HEK293 (cell line): ENCODE results near the gene CADM4.
A peak's percentile ranks its signal among the peaks of the same experiment; 100 is the strongest.

ENCODE experiments used
- BCL11A ChIP-seq: fragments of 450-650 bp; formaldehyde crosslinking; IDR thresholded peaks from 2 replicates; pipeline ENCODE4 v1.5.1; 2016; ENCODE audit warnings: low read depth, missing biosample characterization, missing genetic modification characterization
- EGR2 ChIP-seq: fragments of 450-650 bp; formaldehyde crosslinking; IDR thresholded peaks from 2 replicates; pipeline ENCODE4 v1.5.1; 2016; ENCODE audit warnings: low read depth, missing biosample characterization, missing genetic modification characterization
- ELK4 ChIP-seq: IDR thresholded peaks from 2 replicates; pipeline ENCODE4 v1.6.1; 2011; ENCODE audit warnings: mild to moderate bottlenecking, low read depth, low read length, borderline replicate concordance
- GLI4 ChIP-seq: fragments of 450-650 bp; formaldehyde crosslinking; IDR thresholded peaks from 2 replicates; pipeline ENCODE4 v1.5.1; 2016; ENCODE audit warnings: missing biosample characterization, missing genetic modification characterization
- HIC1 ChIP-seq: fragments of 450-650 bp; formaldehyde crosslinking; IDR thresholded peaks from 2 replicates; pipeline ENCODE4 v1.5.1; 2016; ENCODE audit warnings: missing biosample characterization, missing genetic modification characterization
- KLF10 ChIP-seq: fragments of 450-650 bp; IDR thresholded peaks from 2 replicates; pipeline ENCODE4 v1.5.1; 2018; ENCODE audit warnings: missing biosample characterization, mild to moderate bottlenecking, missing genetic modification characterization
- MEIS1 ChIP-seq: sonication (generic); formaldehyde crosslinking; IDR thresholded peaks from 2 replicates; pipeline ENCODE4 v1.8.1; 2022; ENCODE audit warnings: missing genetic modification reagents, mild to moderate bottlenecking, borderline replicate concordance
- PRDM4 ChIP-seq: fragments of 450-650 bp; formaldehyde crosslinking; IDR thresholded peaks from 2 replicates; pipeline ENCODE4 v1.5.1; 2017; ENCODE audit warnings: missing biosample characterization, missing genetic modification characterization
- REPIN1 ChIP-seq: fragments of 450-650 bp; formaldehyde crosslinking; IDR thresholded peaks from 2 replicates; pipeline ENCODE4 v1.5.1; 2017; ENCODE audit warnings: missing biosample characterization, missing genetic modification characterization, low read depth
- SALL2 ChIP-seq: fragments of 450-650 bp; formaldehyde crosslinking; IDR thresholded peaks from 2 replicates; pipeline ENCODE4 v1.5.0; 2017; ENCODE audit warnings: missing biosample characterization, mild to moderate bottlenecking, missing genetic modification characterization, borderline replicate concordance
- SP7 ChIP-seq: fragments of 450-650 bp; formaldehyde crosslinking; IDR thresholded peaks from 2 replicates; pipeline ENCODE4 v1.5.1; 2016; ENCODE audit warnings: missing biosample characterization, missing genetic modification characterization
- WT1 ChIP-seq: fragments of 450-650 bp; formaldehyde crosslinking; IDR thresholded peaks from 2 replicates; pipeline ENCODE4 v1.5.1; 2016; ENCODE audit warnings: missing biosample characterization, missing genetic modification characterization
- ZBTB20 ChIP-seq: fragments of 450-650 bp; formaldehyde crosslinking; IDR thresholded peaks from 2 replicates; pipeline ENCODE4 v1.5.1; 2016; ENCODE audit warnings: missing biosample characterization, missing genetic modification characterization
- ZBTB8A ChIP-seq: fragments of 450-650 bp; formaldehyde crosslinking; IDR thresholded peaks from 2 replicates; pipeline ENCODE4 v1.5.1; 2016; ENCODE audit warnings: missing biosample characterization, missing genetic modification characterization
- ZIC2 ChIP-seq: fragments of 450-650 bp; formaldehyde crosslinking; IDR thresholded peaks from 2 replicates; pipeline ENCODE4 v1.5.1; 2016; ENCODE audit warnings: missing biosample characterization, missing genetic modification characterization
- ZNF133 ChIP-seq: fragments of 450-650 bp; formaldehyde crosslinking; IDR thresholded peaks from 2 replicates; pipeline ENCODE4 v1.5.1; 2016; ENCODE audit warnings: missing biosample characterization, missing genetic modification characterization
- ZNF146 ChIP-seq: fragments of 450-650 bp; formaldehyde crosslinking; IDR thresholded peaks from 2 replicates; pipeline ENCODE4 v1.5.1; 2016; ENCODE audit warnings: missing biosample characterization, missing genetic modification characterization
- ZNF148 ChIP-seq: fragments of 450-650 bp; formaldehyde crosslinking; IDR thresholded peaks from 2 replicates; pipeline ENCODE4 v1.5.0; 2017; ENCODE audit warnings: missing biosample characterization, missing genetic modification characterization, borderline replicate concordance
- ZNF19 ChIP-seq: fragments of 450-650 bp; formaldehyde crosslinking; IDR thresholded peaks from 2 replicates; pipeline ENCODE4; 2016; ENCODE audit warnings: missing biosample characterization, missing genetic modification characterization, low read depth
- ZNF266 ChIP-seq: fragments of 450-650 bp; formaldehyde crosslinking; IDR thresholded peaks from 2 replicates; pipeline ENCODE4 v1.5.1; 2016; ENCODE audit warnings: missing biosample characterization, missing genetic modification characterization, low read depth
- ZNF274 ChIP-seq, 2 experiments: fragments of 200-500 bp in 1 of 2; fragments of 450-650 bp in 1 of 2; sonication (Bioruptor generic) in 1 of 2; formaldehyde crosslinking in 1 of 2; IDR thresholded peaks; 2 replicates each; pipeline versions ENCODE4 v1.5.1 to v1.6.1; 2014 to 2016; ENCODE audit warnings: borderline replicate concordance in 1 of 2, inconsistent platforms in 1 of 2, low read length in 1 of 2, missing biosample characterization in 1 of 2, missing genetic modification characterization in 1 of 2
- ZNF311 ChIP-seq: fragments of 450-650 bp; formaldehyde crosslinking; IDR thresholded peaks from 2 replicates; pipeline ENCODE4 v1.5.1; 2017; ENCODE audit warnings: missing biosample characterization, missing genetic modification characterization, borderline replicate concordance
- ZNF488 ChIP-seq: fragments of 450-650 bp; formaldehyde crosslinking; IDR thresholded peaks from 2 replicates; pipeline ENCODE4 v1.5.1; 2016; ENCODE audit warnings: missing biosample characterization, missing genetic modification characterization
- ZNF514 ChIP-seq: fragments of 450-650 bp; formaldehyde crosslinking; IDR thresholded peaks from 2 replicates; pipeline ENCODE4 v1.5.1; 2016; ENCODE audit warnings: missing biosample characterization, missing genetic modification characterization
- ZNF561 ChIP-seq: fragments of 450-650 bp; IDR thresholded peaks from 2 replicates; pipeline ENCODE4 v1.5.1; 2018; ENCODE audit warnings: missing biosample characterization, missing genetic modification characterization, borderline replicate concordance
- ZNF580 ChIP-seq: fragments of 450-650 bp; formaldehyde crosslinking; IDR thresholded peaks from 2 replicates; pipeline ENCODE4 v1.5.1; 2016; ENCODE audit warnings: missing biosample characterization, missing genetic modification characterization
- ZNF585B ChIP-seq: fragments of 450-650 bp; formaldehyde crosslinking; IDR thresholded peaks from 2 replicates; pipeline ENCODE4 v1.5.1; 2016; ENCODE audit warnings: missing biosample characterization, missing genetic modification characterization
- ZNF664 ChIP-seq: fragments of 450-650 bp; formaldehyde crosslinking; IDR thresholded peaks from 2 replicates; pipeline ENCODE4 v1.5.1; 2016; ENCODE audit warnings: missing biosample characterization, missing genetic modification characterization
- ZNF792 ChIP-seq: fragments of 450-650 bp; formaldehyde crosslinking; IDR thresholded peaks from 2 replicates; pipeline ENCODE4 v1.5.1; 2016; ENCODE audit warnings: missing biosample characterization, missing genetic modification characterization

CADM4 gene

GRCh38 chr19:43639519-43640423 is at the start of gene CADM4 (continued):
- TF ChIP-seq ZNF664 (tag by site-specific recombination), result no peak
- TF ChIP-seq EGR2 (tag by site-specific recombination), result peak; percentile 97
- TF ChIP-seq ZNF792 (tag by site-specific recombination), result peak; percentile 96
- TF ChIP-seq ZNF585B (tag by site-specific recombination), result peak; percentile 34
- TF ChIP-seq ZBTB20 (tag by site-specific recombination), result peak; percentile 79; the same call in 1 of the 2 replicates
- TF ChIP-seq ZNF133 (tag by site-specific recombination), result peak; percentile 70
- TF ChIP-seq REPIN1 (tag by site-specific recombination), result peak; percentile 97; the same call in 1 of the 2 replicates
- TF ChIP-seq ZIC2 (tag by site-specific recombination), result peak; percentile 84
- TF ChIP-seq ZNF146, result peak; percentile 57
- peak; percentile 83 for TF ChIP-seq SP7 (tag by site-specific recombination)
- peak; percentile 85 for TF ChIP-seq PRDM4 (tag by site-specific recombination)
- TF ChIP-seq ZNF488 (tag by site-specific recombination), result peak; percentile 39; the same call in 1 of the 2 replicates
- no peak for TF ChIP-seq SALL2 (tag by site-specific recombination)
- 0 out of 2 replicates have a peak, but pooled peaks have one; percentile 13 for TF ChIP-seq ZNF266 (tag by site-specific recombination)
- peak; percentile 82 for TF ChIP-seq WT1 (tag by site-specific recombination)
- no peak for TF ChIP-seq ZNF514 (tag by site-specific recombination)
- peak; percentile 66; the same call in 1 of the 2 replicates for TF ChIP-seq ZBTB8A (tag by site-specific recombination)
- peak; percentile 92 for TF ChIP-seq ZNF580
- TF ChIP-seq ZNF561 (tag by site-specific recombination), result no peak
- TF ChIP-seq HIC1 (tag by site-specific recombination), result peak; percentile 98
- TF ChIP-seq ZNF311 (tag by site-specific recombination), result no peak; the same call in 1 of the 2 replicates
- TF ChIP-seq ZNF19 (tag by site-specific recombination), result no peak
- no peak for TF ChIP-seq ZNF274 (IDR thresholded peaks at IDR 0.05; ENCODE audit: low read length)
- no peak for TF ChIP-seq ZNF274 (tag by site-specific recombination; IDR thresholded peaks at IDR 0.05; ENCODE audit: borderline replicate concordance)
- TF ChIP-seq ELK4, result no peak
- peak; percentile 69; the same call in 1 of the 2 replicates for TF ChIP-seq GLI4 (tag by site-specific recombination)
- TF ChIP-seq BCL11A, result 0 out of 2 replicates have a peak, but pooled peaks have one; percentile 47
- TF ChIP-seq ZNF148 (tag by site-specific recombination), result peak; percentile 85; the same call in 1 of the 2 replicates
- TF ChIP-seq KLF10 (tag by site-specific recombination), result no peak
- TF ChIP-seq MEIS1 (CRISPR knock-in tag), result no peak
